Stimulated activated CD4-positive, alpha-beta T cell treated with anti-CD3 and anti-CD28 coated beads, Interleukin-12 subunit alpha, Interleukin-12 subunit beta, amount 100 ng/mL, for 48 hours (primary cell): ENCODE results near the gene RNF13.
"Not testable (repeated sequence)": the region's sequence is repeated elsewhere in the genome, so short reads cannot be mapped to it uniquely, and the experiment has no call there.

ENCODE experiments used
- DNase-seq, 3 donors: peaks; one replicate each; pipeline ENCODE4 v3.0.0-alpha.2; 2020; ENCODE audit warnings: low read depth in 2 of 3, low spot score in 1 of 3

Gene RNF13

GRCh38 chr3:149895339-149895738 lies 82.3 kb downstream of the RNF13 start:
- no peak for DNase-seq

- no peak for DNase-seq
Measured at GRCh38 chr3:149895769-149896168, 82.8 kb downstream of the RNF13 start.

- DNase-seq: no peak
Measured at GRCh38 chr3:149898771-149899170, 85.8 kb downstream of the RNF13 start.

- no peak for DNase-seq
Measured at GRCh38 chr3:149900322-149900721, 87.3 kb downstream of the RNF13 start.

- no peak for DNase-seq
Measured at GRCh38 chr3:149901770-149902169, 88.8 kb downstream of the RNF13 start.

- DNase-seq: no peak
Measured at GRCh38 chr3:149902498-149903139, 89.6 kb downstream of the RNF13 start.

- DNase-seq: no peak
Measured at GRCh38 chr3:149906036-149906435, 93.0 kb downstream of the RNF13 start.

- DNase-seq: no peak
Measured at GRCh38 chr3:149908424-149908957, 95.5 kb downstream of the RNF13 start.

- no peak for DNase-seq
Measured at GRCh38 chr3:149909923-149910322, 96.9 kb downstream of the RNF13 start.

- no peak for DNase-seq
Measured at GRCh38 chr3:149917124-149917667, 104.2 kb downstream of the RNF13 start.

GRCh38 chr3:149919509-149919908 lies 106.5 kb downstream of the RNF13 start:
- DNase-seq: no peak

- DNase-seq: no peak
Measured at GRCh38 chr3:149920119-149920518, 107.1 kb downstream of the RNF13 start.

- DNase-seq: no peak
Measured at GRCh38 chr3:149933008-149933407, 120.0 kb downstream of the RNF13 start.

- no peak for DNase-seq
Measured at GRCh38 chr3:149933858-149934257, 120.8 kb downstream of the RNF13 start.

GRCh38 chr3:149934524-149934923 lies 121.5 kb downstream of the RNF13 start:
- DNase-seq: no peak

- DNase-seq: peak in 2 of 3 donors; percentile 14 to 16
Measured at GRCh38 chr3:149936812-149937230, 123.8 kb downstream of the RNF13 start.

- DNase-seq: not testable (repeated sequence)
Measured at GRCh38 chr3:149938392-149939055, 125.5 kb downstream of the RNF13 start.

GRCh38 chr3:149941186-149941585 lies 128.2 kb downstream of the RNF13 start:
- DNase-seq: no peak

GRCh38 chr3:149941946-149942345 lies 128.9 kb downstream of the RNF13 start:
- no peak for DNase-seq

- DNase-seq: no peak
Measured at GRCh38 chr3:149942409-149942808, 129.4 kb downstream of the RNF13 start.

- not testable (repeated sequence) for DNase-seq
Measured at GRCh38 chr3:149943966-149944365, 131.0 kb downstream of the RNF13 start.

GRCh38 chr3:149947231-149947630 lies 134.2 kb downstream of the RNF13 start:
- no peak for DNase-seq
